K562 (cell line): Measurements from ENCODE around the gene LGALS8. TPM values are rescaled to one million over a fixed set of nuclear protein-coding genes. Genes with fewer than 3 reads are reported as not detected.
A peak's percentile ranks its signal among the peaks of the same experiment; 100 is the strongest.

Experiments
- BMI1 ChIP-seq: fragments of 150-350 bp; IDR thresholded peaks from 2 replicates; pipeline ENCODE4 v1.6.1; 2014; ENCODE audit warnings: low read length
- CBFA2T2 ChIP-seq: fragments of 450-650 bp; conservative IDR thresholded peaks from 2 replicates; pipeline ENCODE4 v1.6.1; 2017; ENCODE audit warnings: mild to moderate bottlenecking
- CBX1 ChIP-seq: sonication (generic); IDR thresholded peaks from 2 replicates; pipeline ENCODE4 v1.6.1; 2016; ENCODE audit warnings: antibody characterized with exemption, low read depth, mild to moderate bottlenecking
- CCAR2 ChIP-seq: fragments of 200-400 bp; formaldehyde crosslinking; IDR thresholded peaks from 2 replicates; pipeline ENCODE4 v1.6.1; 2017; ENCODE audit warnings: mild to moderate bottlenecking, low read depth, low read length
- EHMT2 ChIP-seq: fragments of 450-650 bp; IDR thresholded peaks from 2 replicates; pipeline ENCODE4 v1.6.1; 2018; ENCODE audit warnings: antibody characterized with exemption
- EWSR1 ChIP-seq: fragments of 450-650 bp; IDR thresholded peaks from 2 replicates; pipeline ENCODE4 v1.6.1; 2018; ENCODE audit warnings: borderline replicate concordance, mild to moderate bottlenecking, low read depth, moderate library complexity; ENCODE audit not compliant: partially characterized antibody
- GABPB2 ChIP-seq: fragments of 250-450 bp; sonication (Bioruptor Pico); conservative IDR thresholded peaks from 2 replicates; pipeline ENCODE4 v1.5.1; 2021; ENCODE audit warnings: mild to moderate bottlenecking
- HMGN3 ChIP-seq: IDR thresholded peaks from 2 replicates; pipeline ENCODE4 v1.6.1; 2011; ENCODE audit warnings: borderline replicate concordance, low read depth, mild to moderate bottlenecking, mixed read lengths, low read length; ENCODE audit not compliant: insufficient read length; ENCODE audit errors: extremely low read depth
- KLF16 ChIP-seq: IDR thresholded peaks from 2 replicates; pipeline ENCODE4 v1.6.1; 2016; ENCODE audit warnings: antibody characterized with exemption
- NBN ChIP-seq: fragments of 450-650 bp; IDR thresholded peaks from 2 replicates; pipeline ENCODE4 v1.6.1; 2016; ENCODE audit warnings: low read depth, mild to moderate bottlenecking
- NR2C2 ChIP-seq, 2 experiments: fragments of 200-800 bp in 1 of 2; sonication (Bioruptor generic) in 1 of 2; sonication (generic) in 1 of 2; formaldehyde crosslinking in 1 of 2; IDR thresholded peaks; 2 replicates each; pipeline versions ENCODE4 v1.6.1 to v1.8.0; 2016 to 2022; ENCODE audit warnings: mild to moderate bottlenecking in 1 of 2, missing compliant biosample characterization in 1 of 2, missing genetic modification characterization in 1 of 2, missing genetic modification reagents in 1 of 2
- RCOR1 ChIP-seq, 2 experiments: IDR thresholded peaks; 2 replicates each; pipeline ENCODE4 v1.6.1; 2012; ENCODE audit warnings: low read depth in 2 of 2, low read length in 2 of 2, borderline replicate concordance in 1 of 2, improper control_type of control experiment in 1 of 2
- SP2 ChIP-seq: IDR thresholded peaks from 2 replicates; pipeline ENCODE4 v1.6.1; 2011; ENCODE audit warnings: mild to moderate bottlenecking, low read depth, low read length, moderate library complexity; ENCODE audit not compliant: poor library complexity, severe bottlenecking; ENCODE audit errors: extremely low read depth
- TSC22D4 ChIP-seq: fragments of 450-650 bp; IDR thresholded peaks from 2 replicates; pipeline ENCODE4 v1.6.1; 2016; ENCODE audit warnings: missing genetic modification characterization, missing biosample characterization, control low read depth
- ZKSCAN1 ChIP-seq: fragments of 150-350 bp; IDR thresholded peaks from 2 replicates; pipeline ENCODE4 v1.6.1; 2016; ENCODE audit warnings: low read depth, low read length
- ZNF239 ChIP-seq: fragments of 250-450 bp; sonication (Bioruptor Pico); IDR thresholded peaks from 2 replicates; pipeline ENCODE4 v1.4.0; 2020; ENCODE audit warnings: mild to moderate bottlenecking
- ZNF518B ChIP-seq: fragments of 250-450 bp; sonication (Bioruptor Pico); IDR thresholded peaks from 2 replicates; pipeline ENCODE4 v1.5.0; 2021; ENCODE audit warnings: mild to moderate bottlenecking, moderate library complexity
- ZNF785 ChIP-seq: fragments of 250-450 bp; sonication (Bioruptor Pico); IDR thresholded peaks from 2 replicates; pipeline ENCODE4 v1.4.0; 2020; ENCODE audit warnings: mild to moderate bottlenecking
- polyA plus RNA-seq, 8 experiments: library from polyadenylated mRNA; depleted of rRNA in 4 of 8; stranded (reverse) in 5 of 8; unstranded in 3 of 8; fragments of >200 nt; fragmentation: Nextera tagmentation in 2 of 8; fragmentation: Illumina TruSeq in 1 of 8; extraction: Ambion mirVana in 2 of 8; extraction: Trizol in 1 of 8; gene quantifications; 2 replicates each; pipeline versions ENCODE4 v1.2.1 to v1.2.3, GENCODE V29; 2011 to 2014; ENCODE audit warnings: inconsistent platforms in 1 of 8, missing spikeins in 1 of 8
- total RNA-seq, 7 experiments: library from RNA; depleted of rRNA in 6 of 7; stranded (reverse); fragments of >200 nt in 6 of 7; fragmentation: Illumina TruSeq in 2 of 7; extraction: Trizol in 2 of 7; gene quantifications; 2 replicates each; pipeline versions ENCODE4 v1.2.1 to v1.2.3, GENCODE V29; 2011 to 2021; ENCODE audit warnings: low replicate concordance in 1 of 7
- TF ChIP-seq, protein P1 (sequence below): IDR thresholded peaks from 2 replicates; pipeline ENCODE4 v1.6.1; 2014; ENCODE audit warnings: antibody characterized with exemption
- TF ChIP-seq, protein P2 (sequence below): fragments of 250-450 bp; sonication (Bioruptor Pico); IDR thresholded peaks from 2 replicates; pipeline ENCODE4 v1.5.1; 2021; ENCODE audit warnings: mild to moderate bottlenecking

LGALS8 gene
- total and polyA plus RNA-seq, 9 of the 15 experiments (the other 6 are each of a cell fraction or from before 2014, with no cell fraction given), result 57.4 to 87.7 (median 70.3) TPM

GRCh38 chr1:236550961-236551851, 27.4 kb downstream of the LGALS8 start (continued):
- TF ChIP-seq EWSR1 (no peak), NR2C2 (CRISPR knock-in tag; IDR thresholded peaks at IDR 0.05) (no peak), NR2C2 (tag; IDR thresholded peaks at IDR 0.05) (0 out of 2 replicates have a peak, but pooled peaks have one; percentile 10), GABPB2 (no peak), CCAR2 (no peak), SP2 (no peak), EHMT2 (no peak), CBFA2T2 (no peak), ZNF518B (CRISPR knock-in tag) (no peak), HMGN3 (no peak), TSC22D4 (no peak), KLF16 (peak; percentile 23; the same call in 1 of the 2 replicates), NBN (no peak; the same call in 1 of the 2 replicates), BMI1 (no peak), ZNF785 (CRISPR knock-in tag) (no peak), ZNF239 (CRISPR knock-in tag) (no peak; the same call in 1 of the 2 replicates), ZKSCAN1 (no peak), RCOR1 (IDR thresholded peaks at IDR 0.05; ENCODE audit: borderline replicate concordance in 1 of 2, low read depth in 2 of 2, low read length in 2 of 2) (peak in 1 of 2 experiments; percentile 64; a peak in 1 of 4 replicates), CBX1 (no peak)
- TF ChIP-seq, protein P1, sequence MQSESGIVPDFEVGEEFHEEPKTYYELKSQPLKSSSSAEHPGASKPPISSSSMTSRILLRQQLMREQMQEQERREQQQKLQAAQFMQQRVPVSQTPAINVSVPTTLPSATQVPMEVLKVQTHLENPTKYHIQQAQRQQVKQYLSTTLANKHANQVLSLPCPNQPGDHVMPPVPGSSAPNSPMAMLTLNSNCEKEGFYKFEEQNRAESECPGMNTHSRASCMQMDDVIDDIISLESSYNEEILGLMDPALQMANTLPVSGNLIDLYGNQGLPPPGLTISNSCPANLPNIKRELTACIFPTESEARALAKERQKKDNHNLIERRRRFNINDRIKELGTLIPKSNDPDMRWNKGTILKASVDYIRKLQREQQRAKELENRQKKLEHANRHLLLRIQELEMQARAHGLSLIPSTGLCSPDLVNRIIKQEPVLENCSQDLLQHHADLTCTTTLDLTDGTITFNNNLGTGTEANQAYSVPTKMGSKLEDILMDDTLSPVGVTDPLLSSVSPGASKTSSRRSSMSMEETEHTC, result peak; percentile 30; the same call in 1 of the 2 replicates
- TF ChIP-seq, protein P2, sequence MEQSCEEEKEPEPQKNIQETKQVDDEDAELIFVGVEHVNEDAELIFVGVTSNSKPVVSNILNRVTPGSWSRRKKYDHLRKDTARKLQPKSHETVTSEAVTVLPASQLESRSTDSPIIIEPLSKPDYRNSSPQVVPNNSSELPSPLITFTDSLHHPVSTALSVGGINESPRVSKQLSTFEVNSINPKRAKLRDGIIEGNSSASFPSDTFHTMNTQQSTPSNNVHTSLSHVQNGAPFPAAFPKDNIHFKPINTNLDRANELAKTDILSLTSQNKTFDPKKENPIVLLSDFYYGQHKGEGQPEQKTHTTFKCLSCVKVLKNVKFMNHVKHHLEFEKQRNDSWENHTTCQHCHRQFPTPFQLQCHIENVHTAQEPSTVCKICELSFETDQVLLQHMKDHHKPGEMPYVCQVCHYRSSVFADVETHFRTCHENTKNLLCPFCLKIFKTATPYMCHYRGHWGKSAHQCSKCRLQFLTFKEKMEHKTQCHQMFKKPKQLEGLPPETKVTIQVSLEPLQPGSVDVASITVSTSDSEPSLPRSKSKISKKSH (CRISPR knock-in tag), result no peak
